ENCODE measurements around the gene NLRP6.
"Not testable (repeated sequence)": the region's sequence is repeated elsewhere in the genome, so short reads cannot be mapped to it uniquely, and the experiment has no call there.

The NLRP6 gene

DNA sequence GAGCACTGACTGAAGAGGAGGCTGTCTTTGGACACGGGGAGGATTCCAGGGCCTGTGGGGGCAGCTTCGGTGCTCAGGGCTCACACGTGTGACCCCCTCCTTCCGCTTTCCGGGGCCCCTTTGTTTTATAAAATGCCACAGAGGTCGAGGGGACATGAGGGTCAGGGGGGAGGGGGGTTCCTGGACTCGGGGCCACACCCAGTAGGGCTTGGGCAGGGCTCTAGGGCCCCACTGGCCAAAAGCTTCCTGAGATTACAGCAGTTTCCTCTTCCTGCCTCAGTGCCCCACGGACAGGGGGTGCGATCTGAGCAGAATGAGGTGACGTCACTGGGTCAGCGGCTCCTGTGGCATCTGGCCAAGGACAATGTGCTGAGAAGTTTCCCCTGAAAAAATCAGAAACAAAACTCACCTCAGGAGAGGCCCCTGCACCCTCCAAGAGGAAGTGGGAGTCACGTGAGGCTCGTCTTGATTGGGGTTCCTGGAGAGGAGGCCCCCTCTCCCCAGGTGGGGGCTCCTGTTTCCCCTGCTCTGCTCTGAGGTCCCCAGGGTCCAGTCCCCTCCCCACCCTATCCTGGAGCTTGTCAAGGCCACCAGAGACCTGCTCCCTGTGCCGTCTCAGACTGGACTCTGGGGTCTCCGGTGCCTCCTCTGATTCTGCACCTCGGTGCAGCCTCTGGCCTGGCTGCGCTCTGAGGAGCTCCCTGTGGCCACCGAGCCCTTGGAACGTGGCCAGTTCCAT lies 48.8 kb downstream of the NLRP6 start:
- no peak for DNase-seq

DNA sequence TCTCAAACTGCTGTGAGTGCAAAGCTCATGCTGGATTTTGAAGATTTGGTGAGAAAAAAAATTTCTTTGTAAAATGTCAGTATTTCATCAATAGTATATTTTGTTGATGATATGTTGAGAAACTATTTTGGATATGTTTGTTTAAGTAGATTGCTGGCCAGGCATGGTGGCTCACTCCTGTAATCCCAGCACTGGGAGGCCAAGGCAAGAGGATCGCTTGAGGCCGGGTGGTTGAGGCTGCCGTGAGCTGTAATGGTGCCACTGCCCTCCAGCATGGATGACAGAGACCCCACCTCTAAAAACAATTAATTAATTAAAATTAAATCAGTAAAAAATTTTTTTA lies 49.3 kb downstream of the NLRP6 start:
- no peak for DNase-seq

DNA sequence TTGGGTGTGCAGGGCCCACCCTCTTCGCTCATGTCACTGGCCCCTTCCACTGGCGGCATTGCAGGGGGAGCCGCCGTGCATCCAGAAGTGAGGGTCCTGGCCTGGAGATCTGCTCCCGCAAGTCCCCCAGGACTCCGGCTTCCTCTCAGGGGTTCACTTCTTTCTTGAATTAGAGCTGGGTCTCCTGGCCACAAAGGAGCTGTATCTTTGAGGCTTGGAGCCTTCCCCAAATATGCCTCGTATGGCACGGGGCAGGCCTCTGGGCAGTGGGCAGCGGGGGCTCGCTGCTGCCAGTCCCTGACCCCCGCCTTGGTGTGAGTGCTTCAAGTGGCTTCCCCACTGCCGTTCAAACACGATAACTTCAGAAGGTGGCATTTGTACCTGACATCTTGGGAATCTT lies 49.8 kb downstream of the NLRP6 start:
- DNase-seq, result no peak

DNA sequence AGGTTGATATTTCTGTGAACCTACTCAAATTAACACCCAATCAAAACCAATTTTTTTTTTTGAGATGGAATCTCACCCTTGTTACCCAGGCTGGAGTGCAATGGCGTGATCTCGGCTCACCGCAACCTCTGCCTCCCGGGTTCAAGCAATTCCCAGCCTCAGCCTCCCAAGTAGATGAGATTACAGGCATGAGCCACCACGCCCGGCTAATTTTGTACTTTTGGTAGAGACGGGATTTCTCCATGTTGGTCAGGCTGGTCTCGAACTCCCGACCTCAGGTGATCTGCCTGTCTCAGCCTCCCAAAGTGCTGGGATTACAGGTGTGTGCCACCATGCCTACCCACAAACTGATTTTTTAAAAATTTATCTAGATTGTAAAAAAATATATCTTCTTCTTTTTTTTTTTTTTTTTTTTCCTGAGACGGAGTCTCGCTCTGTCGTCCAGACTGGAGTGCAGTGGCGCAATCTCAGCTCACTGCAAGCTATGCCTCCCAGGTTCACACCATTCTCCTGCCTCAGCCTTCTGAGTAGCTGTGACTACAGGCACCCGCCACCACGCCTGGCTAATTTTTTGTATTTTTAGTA lies 50.4 kb downstream of the NLRP6 start:
- DNase-seq, result not testable (repeated sequence)

DNA sequence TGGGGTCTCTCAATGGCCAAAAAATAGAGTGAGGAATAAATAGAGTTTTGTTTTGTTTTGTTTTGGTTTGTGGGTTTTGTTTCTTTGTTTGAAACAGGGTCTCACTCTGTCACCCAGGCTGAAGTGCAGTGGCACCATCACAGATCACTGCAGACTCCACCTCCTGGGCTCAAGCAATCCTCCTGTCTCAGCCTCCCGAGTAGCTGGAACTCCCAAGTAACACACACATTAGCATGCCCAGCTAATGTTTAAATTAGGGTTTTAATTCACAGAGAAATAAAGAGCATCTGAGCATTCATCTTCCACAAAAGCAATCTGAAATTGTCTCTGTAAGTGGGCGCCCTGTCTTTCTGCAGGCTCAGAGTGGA lies 51.7 kb downstream of the NLRP6 start:
- DNase-seq, result no peak

DNA sequence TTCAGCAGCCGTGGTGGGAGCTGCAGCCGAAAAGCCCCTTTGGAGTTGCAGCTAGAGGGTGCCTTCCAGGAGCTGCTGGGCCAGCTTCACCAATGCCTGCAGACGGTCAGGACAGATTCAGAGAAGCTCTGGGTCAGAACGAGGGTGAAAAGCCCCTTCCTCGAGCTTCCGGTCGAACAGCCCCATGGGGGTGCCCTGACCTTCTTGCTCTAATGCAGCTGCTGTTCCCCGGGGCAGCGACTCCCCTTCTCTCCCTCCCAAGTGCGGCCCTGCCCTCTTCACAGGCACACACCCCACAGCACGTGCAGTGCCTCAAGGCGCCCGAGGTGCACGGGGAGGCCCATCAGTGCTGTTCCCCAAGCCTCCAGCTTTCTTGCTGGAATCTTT lies 52.1 kb downstream of the NLRP6 start:
- DNase-seq, result no peak

DNA sequence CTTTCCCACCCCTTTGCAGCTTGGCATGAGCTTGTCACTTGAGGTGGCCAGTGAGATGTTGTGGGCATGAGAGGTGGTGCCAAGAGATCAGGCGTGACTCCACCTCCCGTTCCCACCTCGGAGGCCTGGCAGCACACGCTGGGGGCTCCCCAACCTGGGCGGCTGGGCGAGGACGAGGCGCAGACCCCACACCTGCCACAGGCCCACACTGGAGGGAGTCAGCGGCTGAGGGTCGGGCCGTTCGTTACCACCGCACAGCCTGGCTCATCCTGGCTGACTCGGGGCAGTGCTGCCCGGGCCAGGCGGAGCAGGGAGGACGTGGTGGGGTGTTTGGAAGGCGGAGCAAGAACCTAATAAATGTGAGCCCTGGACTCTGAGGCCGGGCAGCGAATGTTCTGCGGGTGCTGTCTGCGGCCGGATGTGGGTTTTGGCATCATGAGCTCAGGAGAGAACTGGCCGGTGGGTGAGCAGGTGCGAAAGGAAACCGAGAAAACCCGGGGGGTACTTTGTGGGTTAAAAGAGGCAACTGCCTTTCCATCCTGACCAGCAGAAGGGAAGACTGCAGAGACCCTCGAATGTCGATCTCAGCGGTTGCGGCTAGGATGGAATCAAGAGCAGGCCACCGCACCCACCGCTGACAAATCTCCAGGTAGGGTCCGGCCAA lies 52.6 kb downstream of the NLRP6 start:
- DNase-seq, result no peak

DNA sequence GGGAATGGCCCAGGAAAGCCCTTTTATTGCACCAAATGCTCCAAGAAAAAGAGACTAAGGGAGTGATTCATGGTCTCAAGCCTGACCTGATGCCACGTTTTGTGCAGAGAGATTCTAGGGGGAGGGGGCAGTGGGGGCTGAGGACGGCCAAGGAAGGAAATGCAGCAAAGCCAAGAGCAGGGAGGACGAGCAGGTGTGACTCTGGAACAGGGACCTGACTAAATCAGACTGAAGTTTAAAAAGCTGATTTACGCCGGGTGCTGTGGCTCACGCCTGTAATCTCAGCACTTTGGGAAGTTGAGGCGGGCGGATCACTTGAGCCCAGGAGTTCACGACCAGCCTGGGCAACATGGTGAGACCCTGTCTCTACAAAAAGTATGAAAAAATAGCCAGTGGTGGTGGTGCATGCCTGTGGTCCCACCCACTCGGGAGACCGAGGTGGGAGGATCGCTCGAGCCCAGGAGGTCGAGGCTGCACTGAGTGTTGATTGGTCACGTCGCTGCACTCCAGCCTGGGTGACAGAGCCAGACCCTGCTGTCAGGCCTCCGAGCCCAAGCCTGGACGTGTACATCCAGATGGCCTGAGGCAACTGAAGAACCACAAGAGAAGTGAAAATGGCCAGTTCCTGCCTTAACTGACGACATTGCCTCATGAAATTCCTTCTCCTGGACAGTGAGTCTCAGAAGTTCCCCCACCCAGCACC lies 53.3 kb downstream of the NLRP6 start:
- no peak for DNase-seq

DNA sequence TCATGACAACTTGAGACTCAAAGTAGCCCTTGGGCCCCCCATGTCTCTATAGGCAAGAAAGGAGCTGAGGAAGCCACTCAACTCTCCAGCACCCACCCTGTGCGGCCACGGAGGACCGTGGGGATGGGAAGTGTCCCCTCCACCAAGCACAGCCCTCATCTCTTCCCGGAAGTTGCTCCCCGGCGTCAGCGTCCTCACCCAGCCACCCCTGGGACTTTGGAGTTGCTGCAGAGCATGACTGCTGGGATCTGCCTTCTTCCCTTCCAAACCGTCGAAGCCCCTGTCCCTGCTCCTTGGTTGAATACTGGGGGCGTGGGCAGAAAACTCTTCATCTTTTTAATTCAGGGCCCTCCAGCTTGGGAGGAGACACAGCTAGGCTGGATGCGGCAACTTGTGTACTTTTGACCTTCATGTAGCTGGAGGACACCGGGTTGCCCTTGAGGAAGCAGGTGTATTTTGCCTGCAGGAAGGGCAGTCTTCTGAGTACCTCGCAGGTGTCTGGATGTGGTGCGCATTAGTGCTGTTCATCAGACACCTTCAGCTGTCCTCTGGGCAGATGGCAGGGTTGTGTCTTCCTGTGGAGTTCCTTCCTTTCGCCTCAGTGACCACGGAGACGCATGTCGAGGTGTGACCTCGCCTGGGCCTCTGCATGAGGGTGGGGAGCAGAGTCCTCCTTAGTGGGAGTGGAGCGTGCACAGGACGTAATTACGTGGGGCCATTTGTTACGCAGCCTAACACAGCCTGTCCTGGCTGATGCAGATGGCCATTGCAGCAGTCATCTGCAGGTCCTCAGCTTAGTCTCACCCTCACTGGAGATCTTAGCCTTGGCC lies 54.7 kb downstream of the NLRP6 start:
- DNase-seq, result no peak

DNA sequence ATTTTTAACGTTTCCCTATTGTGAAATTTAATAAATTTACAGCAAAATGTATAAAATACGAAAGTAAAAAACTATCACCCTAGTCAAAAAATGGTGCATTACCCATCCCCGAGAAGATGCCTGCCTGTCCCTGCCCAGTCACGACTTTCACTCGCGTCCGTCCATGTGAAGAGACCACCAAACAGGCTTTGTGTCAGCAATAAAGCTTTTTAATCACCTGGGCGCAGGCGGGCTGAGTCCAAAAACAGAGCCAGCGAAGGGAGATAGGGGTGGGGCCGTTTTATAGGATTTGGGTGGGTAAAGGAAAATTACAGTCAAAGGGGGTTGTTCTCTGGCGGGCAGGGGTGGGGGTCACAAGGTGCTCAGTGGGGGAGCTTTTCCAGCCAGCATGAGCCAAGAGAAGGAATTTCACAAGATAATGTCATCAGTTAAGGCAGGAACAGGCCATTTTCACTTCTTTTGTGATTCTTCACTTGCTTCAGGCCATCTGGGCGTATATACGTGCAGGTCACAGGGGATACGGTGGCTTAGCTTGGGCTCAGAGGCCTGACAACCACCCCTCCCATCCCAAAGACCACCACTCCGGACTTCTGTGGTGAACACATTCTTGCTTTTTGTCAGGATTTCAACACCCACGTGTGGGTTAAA lies 55.5 kb downstream of the NLRP6 start:
- DNase-seq, result not testable (repeated sequence)

DNA sequence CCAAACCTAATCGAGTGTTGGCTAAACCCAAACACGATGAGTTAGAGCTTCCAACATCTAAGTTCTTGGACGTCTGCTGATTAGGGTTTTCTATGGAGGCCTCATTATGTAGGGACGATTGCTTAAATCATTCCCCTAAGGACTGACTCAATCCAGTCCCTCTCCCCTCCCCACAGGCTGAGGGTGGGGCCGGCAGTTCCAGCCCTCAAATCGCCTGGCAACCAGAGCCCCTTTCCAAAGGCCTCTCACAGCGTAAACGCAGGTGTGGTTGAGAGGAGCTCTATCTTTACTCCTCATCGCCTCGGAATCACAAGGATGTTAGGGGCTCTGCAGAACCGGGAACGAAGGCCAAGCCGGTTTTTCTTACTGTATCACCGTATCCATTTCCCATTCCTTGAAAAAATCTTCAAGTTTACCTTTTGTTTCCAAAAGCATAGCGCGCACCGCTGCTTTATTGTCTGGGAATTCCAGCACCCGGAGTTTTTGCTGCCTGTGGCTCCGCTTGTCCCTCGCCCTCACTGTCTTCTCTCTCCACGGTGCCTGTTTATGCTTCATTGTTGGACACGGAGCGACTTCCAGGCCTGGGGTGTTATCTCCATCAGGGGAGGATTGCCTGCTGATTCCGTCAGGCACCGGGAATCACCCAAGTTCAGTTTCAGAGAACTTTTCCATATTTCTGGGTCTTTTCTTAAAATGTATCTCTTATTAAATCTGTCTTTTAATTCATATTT lies 56.2 kb downstream of the NLRP6 start:
- no peak for DNase-seq

Measured in NCI-H1048 (cell line).